Loucy (cell line): ENCODE results near the gene CTRB2.

ENCODE experiments used
- CTCF ChIP-seq: fragments of 200-600 bp; sonication (generic); conservative IDR thresholded peaks from 2 replicates; pipeline ENCODE4 v1.5.1; 2014; ENCODE audit warnings: mild to moderate bottlenecking, antibody characterized with exemption, low read length
- EZH2phosphoT487 ChIP-seq: fragments of 200-600 bp; IDR thresholded peaks from 2 replicates; pipeline ENCODE4 v1.6.1; 2018; ENCODE audit warnings: antibody characterized with exemption, mild to moderate bottlenecking, moderate library complexity, borderline replicate concordance

- TF ChIP-seq EZH2phosphoT487 (no peak), CTCF (no peak)
Measured at GRCh38 chr16:75193730-75194444, 13.1 kb downstream of the CTRB2 start.
